Cardiac fibroblast (primary cell): ENCODE data around the gene PAX5.

Source experiments
- DNase-seq, 2 donors: peaks; one replicate each; pipeline versions ENCODE4 v3.0.0 to v3.0.0-alpha.2; 2010; ENCODE audit warnings: low read depth in 2 of 2
- H3K4me3 ChIP-seq, 2 donors: replicated peaks in 1 of 2; 1 replicate in 1 of 2; 2 replicates in 1 of 2; pipeline ENCODE4 v1.5.1; 2011; ENCODE audit warnings: low read depth in 2 of 2, low read length in 2 of 2, mild to moderate bottlenecking in 2 of 2, moderate library complexity in 1 of 2
- CTCF ChIP-seq: IDR thresholded peaks from one replicate; pipeline ENCODE4 v1.5.1; 2011; ENCODE audit warnings: low read depth, mild to moderate bottlenecking, low read length, inconsistent platforms

PAX5 gene

GRCh38 chr9:36789886-36790285 is 244.2 kb downstream of the PAX5 start:
- DNase-seq: no peak
- TF ChIP-seq CTCF: no peak

GRCh38 chr9:36788534-36788933 is 245.5 kb downstream of the PAX5 start:
- DNase-seq: no peak
- no peak overlapping the region for H3K4me3 ChIP-seq
- peak; percentile 60 for TF ChIP-seq CTCF

More at GRCh38 chr9:36789886-36790285, 244.2 kb downstream of the PAX5 start:
- H3K4me3 ChIP-seq: no peak overlapping the region

- TF ChIP-seq CTCF: no peak
- no peak for DNase-seq
- no peak overlapping the region for H3K4me3 ChIP-seq
These were observed 246.4 kb downstream of the PAX5 start for GRCh38 chr9:36787709-36788108.
